Limb (tissue), 2 donors: ENCODE results near the gene GPM6B.

Experiments used
- DNase-seq, 2 donors: peaks; one replicate each; pipeline ENCODE4 v3.0.0-alpha.2; 2016; ENCODE audit errors: extremely low spot score in 2 of 2

Gene GPM6B

DNA sequence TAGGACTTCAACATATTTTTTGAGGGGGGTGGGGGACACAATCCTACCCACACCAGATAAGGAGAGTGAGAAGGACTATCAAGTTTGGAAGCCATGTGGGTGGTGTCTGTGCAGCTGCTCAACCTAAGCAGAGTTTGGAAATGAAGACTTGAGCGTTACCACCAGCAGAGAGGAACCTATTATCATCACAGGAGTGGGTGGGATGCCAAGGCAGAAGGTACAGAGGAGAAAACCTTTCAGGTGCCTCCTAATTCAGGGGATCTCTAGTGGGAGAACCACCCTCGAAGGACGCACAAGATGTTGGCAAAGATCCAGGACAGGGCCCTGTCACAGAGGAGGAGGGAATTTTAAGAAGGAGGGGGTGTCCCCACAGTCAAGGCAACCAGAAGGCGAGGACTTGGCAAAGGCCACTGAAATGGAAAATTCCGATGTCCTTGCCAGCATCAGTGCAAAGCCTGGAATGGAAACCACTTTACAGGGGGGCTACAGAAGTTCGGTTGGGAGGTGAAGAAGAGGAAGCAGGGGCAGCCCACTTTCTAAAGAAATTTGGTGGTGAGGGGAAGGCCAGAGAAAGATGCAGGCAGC, 8.4 kb upstream of the GPM6B start:
- DNase-seq, result peak in 1 of 2 donors; percentile 7

DNA sequence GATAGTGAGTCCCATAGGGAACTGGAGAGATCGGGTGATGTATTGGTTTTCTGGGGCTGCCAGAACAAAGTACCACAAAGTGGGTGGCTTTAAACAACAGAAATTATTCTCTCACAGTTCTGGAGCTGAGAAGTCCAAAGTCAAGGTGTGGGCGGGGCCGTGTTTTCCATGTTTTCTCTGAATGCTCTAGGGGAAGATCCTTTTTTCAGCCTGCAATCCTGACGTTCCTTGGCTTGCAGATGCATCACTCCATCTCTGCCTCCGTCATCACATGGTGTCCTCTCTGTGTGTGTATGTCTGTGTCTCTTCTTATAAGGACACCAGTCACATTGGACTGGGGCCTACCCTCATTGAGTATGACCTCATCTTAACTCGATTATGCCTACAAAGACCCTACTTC, 7.9 kb upstream of the GPM6B start:
- DNase-seq, result no peak

DNA sequence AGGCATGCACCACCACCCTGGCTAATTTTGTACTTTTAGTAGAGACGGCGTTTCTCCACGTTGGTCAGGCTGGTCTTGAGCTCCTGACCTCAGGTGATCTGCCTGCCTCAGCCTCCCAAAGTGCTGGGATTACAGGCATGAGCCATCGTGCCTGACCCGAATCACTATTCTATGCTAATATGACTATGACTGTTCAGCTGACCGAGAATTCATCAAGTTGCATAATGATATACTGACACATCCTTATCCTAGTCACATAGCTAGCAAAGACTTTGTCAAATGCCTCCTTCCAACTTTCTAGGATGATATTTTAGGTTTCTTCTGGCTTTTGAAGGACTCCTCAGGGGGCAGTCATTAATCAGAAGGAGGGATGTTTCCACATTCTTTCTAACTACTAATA, 4.8 kb upstream of the GPM6B start:
- DNase-seq, result no peak

DNA sequence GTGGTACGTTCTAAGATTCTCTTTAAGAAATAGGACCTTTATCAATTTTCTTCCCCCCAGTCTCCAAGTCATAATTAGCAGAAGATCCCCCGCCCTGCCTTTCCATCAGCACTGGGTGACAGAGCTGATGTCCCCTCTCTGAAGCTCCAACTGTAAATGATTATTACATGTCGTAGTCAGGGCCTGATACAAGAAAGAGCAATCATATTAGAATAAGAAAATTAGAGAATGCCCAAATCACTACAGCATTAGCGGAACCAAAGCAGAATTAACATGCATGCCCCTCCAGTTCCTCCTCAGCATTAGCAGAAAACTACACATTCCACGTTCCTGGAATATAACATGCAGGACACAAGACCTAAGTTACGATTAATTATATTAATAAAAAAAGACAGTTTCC, 717 bp downstream of the GPM6B start:
- no peak for DNase-seq

DNA sequence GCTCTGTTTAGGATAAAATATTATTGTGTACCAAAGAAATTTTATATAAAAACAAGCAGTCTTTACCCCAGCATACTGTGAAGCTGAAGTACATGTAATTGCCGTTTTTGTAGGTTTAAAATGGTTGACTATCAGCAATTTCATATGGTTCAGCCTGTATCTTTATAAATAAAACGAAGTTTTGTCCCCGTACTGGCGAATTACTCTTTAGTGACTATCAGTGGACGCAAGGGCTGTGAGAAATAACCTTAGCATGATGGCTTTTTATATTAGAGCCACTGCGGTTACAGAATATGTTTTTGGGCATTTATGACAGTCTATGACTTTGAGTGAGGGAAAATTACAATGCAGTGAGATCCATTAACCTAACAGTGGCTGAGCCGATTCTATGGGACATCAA, 1.2 kb downstream of the GPM6B start:
- no peak for DNase-seq

DNA sequence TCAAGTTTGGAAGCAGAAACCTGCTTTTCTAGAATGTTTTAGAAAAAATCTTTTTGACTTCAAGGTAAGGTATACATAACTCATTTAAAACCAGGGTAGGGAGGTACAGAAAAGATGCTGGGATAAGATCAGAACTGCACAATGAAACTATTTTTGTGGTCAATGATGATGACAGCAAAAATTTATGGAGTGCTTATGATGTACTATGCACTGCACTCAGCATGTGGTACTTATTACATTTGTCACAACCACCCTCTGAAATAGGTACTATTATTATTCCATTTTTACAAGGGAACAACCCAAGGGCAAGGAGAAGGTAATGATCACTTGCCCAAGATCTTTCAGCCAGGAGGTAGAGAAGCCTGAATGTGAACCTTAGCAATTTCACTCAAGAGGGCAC, 8.0 kb downstream of the GPM6B start:
- no peak for DNase-seq

DNA sequence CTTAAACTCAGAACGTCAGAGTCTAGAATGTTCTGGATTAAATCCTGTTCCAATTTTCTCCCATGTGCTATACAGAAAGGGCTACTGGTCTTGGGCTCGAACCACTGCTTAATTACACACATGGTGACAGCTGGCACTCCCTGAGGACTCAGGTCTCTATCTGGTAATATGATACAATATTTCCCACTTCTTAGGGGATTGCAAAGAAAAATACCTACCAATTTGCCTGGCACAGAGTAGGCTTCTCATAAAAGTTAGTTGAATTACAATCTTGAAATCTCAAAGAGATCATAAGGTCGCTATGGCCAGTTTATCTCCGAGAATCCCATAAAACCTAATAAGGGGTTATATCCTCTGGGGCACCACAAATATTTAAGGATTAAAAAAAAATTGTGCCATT, 8.6 kb downstream of the GPM6B start:
- DNase-seq, result no peak

DNA sequence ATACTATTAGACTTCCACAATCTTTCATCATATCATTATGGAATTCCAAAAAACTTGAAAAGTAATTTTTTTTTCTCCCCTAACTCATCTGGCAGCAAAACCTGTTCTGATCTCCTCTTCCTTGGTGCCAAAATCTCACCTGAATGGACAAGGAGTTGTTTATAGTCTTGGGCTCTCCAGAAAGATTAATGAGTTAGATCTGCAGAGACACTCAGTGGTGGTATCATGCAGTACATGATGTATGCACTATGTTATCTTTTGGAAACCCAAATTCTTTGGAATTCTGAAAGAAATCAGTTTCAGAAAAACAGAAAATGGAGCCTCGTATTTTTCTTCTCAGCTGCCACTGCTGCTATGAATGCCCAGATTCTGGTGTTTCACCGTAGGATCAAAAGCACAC, 11.7 kb downstream of the GPM6B start:
- DNase-seq, result no peak

DNA sequence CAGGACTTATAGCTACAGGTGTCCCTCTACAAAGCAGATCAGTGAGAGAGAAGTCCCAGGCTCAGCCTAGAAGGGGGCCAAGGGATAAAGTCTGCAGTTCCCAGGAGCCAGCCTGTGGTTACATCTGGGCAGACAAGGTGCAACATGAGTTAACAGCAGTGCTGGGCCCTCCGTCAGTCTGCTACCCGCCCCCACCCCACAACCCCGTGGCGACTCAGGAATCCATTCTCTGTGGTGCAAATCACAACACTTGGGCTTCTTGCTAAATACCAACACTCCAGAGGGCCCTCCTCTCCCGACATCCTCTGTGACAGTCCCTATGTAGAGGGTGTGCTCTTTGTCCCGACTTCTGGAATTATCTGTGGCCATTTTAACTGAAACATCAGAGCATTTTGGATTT, 13.8 kb downstream of the GPM6B start:
- no peak for DNase-seq

DNA sequence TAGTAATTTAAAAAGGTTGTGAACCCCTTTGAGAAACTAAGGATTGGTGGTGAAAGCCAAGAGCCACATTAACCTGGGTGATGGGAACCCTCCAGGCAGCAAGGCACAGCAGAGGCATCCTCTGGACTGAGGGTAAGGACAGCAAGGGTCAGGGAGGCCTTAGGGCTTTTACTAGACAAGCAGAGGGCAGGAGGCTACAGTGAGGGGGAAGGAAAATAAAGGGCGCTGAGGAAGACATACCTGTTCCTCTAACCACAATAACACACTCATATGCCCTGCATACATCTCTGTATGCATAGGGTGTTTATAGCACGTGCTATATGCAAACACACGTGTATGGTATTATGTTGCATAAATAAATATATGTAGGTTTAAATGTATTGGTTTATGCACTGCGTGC, 18.7 kb downstream of the GPM6B start:
- DNase-seq, result no peak

DNA sequence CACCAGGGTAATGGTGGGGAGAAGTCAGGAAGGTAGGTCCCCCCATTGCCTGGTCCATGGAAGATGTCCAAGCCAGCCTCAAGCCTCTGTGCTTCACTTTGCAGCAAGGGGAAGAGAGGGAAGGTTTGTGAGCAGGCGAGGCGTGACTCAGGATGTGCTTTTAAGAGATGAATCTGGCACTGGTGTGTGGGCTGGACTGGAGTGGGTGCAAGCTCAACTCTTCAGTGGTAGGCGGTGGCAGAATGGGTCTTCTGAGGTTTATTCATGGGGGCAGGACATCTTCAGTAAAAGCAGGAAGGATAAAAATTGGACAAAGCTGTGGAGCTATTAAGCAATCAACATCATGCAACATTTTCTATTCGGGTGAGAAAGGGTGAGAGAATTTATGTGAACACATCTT, 19.4 kb downstream of the GPM6B start:
- DNase-seq, result no peak

DNA sequence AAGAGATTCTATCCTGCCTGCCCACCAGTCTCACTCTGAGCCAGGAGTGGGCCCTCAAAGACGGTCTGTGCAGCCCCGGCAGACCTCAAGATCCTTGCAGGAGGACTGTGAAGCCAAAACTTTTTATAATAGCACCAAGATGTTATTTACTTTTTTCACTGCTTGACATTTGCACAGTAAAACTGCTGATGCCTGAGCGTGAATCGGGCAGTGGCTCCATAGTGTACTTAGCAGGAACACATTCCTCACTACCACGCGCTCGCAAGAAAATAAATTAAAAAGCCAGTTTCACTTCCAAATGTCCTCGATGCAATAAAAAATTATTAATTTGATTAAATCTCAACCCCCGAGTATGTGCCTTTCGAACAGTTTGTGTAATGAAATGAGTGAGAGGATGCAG, 22.5 kb downstream of the GPM6B start:
- DNase-seq, result no peak

DNA sequence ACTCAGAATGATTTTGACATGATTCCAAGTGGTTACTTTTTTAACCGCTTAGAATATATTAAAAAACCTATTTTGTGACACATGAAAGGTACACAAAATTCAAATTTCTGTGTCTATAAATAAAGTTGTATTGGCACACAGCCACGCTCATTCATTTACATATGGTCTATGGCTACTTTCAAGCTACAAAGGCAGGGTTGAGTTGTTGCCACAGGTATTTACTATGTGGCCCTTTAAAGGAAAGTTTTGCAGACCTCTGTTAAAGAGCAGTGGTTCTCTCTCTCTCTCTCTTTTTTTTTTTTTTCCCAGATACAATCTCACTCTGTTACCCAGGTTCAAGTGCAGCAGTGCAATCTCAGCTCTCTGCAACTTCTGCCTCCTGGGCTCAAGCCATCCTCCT, 23.0 kb downstream of the GPM6B start:
- no peak for DNase-seq

DNA sequence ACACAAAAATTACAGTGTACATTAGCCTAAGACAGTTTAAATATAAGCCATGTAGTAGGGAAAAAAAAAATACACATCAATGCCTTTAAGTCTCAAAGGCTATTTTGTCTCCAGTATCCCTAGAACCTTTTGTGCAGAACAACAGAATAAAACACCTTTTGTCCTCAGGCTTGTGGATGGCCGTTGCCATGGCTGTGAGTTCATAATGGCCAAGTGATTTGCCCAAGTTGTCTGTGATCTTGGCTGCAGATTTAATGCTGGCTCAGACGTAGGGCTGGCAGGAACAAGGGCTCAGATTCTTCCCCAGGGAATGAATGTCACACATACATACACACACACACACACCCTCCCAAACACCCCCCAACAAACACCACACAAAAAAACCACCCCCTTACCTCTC, 25.3 kb downstream of the GPM6B start:
- no peak for DNase-seq

DNA sequence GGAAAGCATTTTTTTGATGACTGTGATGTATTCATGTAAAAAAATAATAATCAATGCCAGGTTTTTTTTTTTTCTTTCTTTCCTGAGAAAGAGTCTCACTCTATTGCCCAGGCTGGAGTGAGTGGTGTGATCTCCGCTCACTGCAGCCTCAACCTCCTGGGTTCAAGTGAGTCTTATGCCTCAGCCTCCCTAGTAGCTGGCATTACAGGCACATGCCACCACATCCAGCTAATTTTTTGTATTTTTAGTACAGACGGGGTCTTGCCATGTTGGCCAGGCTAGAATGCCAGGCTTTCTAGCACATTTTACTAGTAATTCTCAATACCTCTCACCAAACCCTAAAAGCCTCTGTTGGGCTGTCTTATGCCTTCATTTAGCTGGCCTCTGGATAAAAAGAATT, 25.7 kb downstream of the GPM6B start:
- DNase-seq, result no peak

DNA sequence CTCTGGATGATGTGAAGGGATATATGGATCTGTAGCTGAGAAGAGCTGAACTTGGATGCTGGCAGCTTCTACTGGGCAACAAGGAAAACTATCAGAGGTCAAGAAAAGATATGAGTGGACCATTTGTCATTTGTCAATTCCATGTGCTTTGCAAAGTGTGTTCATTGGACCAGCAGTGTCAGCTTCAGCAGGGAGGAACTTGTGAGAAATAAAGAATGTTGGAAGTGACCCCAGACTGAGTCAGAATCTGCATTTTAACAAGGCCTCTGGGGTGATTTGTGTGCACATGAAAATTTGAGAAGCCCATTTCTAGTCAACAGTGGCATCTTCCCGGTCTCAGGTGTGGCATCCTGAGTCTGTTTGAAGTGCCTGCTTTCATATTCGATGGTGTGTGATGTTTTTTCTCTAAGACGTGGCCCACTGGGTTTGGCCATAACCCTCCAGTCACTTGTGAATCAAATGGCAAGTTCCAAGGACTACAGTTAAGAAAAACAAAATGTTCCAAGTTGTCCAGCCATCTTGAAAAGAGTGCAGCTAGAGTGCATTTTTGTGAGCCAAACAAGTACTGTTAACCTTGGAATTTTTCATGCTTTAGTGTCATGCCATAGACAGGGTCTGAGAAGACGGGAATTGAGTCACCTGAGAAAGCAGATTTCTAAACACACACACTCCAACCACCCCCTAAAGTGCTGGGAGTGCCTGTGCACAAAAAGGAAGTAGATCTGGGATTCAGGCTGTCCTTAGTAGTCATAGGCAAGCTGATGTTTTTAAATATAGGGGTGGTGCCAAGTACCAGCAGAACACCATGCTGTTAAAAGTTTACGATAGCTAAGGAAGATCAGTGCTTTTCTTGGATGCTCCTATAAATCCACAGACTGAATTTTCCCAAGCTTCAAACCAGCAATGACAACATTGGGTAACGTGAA, 26.4 kb downstream of the GPM6B start:
- DNase-seq, result no peak

DNA sequence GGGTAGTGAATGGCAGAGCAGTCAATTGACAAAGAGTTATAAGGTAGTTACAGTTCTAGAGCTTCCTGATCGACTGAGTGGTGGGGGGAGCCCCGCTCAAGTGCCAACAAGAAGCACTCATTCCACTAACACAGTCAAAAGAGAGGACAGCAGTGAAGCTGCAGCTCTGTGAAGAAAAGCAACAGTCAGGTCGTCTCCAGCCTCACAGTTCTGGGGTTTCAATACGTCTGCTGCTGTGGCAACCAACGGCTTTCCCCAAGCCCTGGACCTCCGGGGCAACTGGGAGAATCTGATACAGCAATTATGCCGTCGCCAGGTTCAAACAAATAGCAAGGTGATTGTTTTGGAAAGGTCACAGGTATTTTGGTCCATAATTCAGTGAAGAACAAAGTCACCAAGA, 30.8 kb downstream of the GPM6B start:
- DNase-seq, result no peak

DNA sequence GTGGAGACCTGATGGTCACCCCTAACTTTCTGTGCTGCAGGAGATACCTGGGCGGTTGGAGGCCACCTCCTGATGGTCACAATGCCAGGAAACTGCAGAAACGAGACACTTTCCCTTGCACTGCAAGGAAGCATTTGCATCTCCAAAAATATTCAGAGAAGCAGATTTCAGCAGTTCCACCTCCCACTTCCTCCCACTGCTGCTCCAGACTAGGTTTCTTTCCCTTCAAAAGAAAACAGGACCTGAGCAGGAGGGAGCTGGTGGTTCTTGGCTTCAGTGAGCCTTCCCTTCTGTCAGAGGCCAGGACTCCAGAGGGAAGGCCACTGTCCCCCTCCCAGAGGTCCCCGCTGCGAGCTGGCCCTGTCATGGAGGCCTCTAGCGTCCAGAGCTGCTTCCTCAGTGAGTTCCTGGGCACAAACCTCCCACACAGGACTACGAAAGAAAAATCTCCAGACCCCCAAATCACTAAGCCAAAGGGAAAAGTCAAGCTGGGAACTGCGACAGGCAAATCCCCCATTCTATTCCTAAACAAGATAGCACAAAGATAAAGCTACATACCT, 35.9 kb downstream of the GPM6B start:
- no peak for DNase-seq

DNA sequence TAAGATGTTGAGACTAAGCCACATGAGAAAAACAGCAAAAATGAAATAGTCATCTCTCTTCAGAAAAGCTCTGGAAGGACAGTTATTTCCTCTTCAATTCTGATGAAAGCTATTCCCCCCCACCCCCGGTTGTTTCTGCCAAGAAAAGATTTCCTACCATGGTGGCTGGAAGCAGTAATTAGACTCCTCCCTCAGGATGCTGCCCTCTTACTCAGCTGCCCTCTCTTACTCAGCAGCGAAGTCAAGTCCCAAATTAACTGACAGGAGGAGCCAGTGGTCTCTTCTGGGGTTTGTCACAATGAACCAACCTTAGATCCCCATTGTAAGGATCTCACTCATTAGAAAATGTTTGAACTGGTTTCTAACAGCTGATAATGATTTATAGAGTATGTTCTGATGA, 38.0 kb downstream of the GPM6B start:
- DNase-seq, result no peak

DNA sequence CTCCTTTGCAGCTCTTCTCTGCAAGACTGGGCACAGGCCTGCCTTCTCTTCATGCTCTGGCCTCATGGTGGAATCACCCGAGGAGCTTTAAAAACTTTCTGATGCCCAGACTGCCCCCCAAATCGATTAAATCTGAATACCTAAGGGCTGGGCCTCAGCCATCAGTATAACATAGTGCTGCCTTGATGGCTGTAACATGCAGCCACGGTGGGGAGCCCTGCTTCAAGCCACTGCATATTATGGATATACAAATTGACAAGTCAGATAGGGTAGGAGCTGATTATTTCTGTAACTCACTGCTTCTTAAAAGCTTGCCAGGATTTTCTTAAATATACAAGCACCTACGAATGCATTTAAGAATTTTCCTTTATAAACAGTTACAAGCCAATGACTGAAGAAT, 40.5 kb downstream of the GPM6B start:
- DNase-seq, result no peak

DNA sequence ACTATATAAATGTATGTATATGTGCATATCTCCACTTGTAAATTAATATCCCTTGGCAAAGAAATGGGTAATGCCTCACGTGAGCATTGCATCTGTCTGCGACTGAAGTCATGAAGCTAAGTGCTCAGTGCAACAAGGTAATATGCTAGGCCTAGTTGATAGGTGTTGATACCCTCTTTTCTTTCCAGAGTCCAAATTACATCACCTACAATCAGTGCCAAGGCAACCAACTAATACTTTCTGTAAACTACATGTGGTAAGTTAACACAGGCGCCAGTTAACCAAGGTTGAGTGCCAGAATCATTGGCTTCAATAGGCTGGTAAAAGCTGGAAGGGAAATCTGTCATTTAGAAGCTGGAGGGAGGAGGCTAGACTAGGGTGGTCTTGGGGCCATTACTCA, 41.1 kb downstream of the GPM6B start:
- DNase-seq, result no peak

DNA sequence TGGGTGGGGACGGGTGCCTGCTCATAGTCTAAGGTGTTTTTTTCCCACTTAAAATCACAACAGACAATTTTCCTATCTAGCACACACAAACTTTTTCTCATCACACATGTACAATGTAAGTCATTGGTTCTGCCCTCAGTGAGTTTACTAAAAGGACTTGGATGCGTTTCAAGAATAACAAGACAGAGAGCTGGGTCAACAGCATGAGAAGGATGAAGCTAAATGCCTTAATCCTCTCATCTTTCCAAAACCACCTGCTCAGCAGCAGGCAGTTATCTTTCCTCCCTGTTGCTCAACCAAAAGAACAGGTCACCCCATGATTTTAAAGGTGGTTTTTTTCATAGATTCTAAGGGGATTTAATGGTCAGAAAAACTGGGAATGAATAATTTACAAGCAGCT, 42.2 kb downstream of the GPM6B start:
- no peak for DNase-seq

DNA sequence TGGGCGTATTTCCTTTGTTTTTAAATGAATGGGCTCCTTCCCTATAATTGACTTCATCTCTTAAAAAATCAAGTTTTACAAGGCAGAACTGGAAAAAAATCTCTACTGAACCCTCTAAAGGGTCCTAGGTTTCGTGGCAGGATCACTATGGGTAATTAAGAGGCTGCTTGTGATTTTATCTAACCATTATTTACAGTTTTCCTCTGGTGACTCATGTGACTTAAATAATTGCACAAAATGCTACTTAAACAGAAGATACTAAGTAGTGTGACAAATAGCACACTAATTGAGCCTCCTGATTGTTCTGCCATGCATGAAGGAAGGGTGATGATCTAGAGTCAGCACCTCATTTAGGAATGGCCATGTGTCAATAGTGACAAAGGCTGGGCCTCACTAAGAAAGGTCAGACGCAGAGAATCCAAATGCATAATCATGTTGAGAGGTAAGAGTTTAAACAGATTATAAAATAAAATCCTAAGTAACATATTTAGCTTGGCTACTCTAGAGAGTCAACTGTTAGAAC, 46.8 kb downstream of the GPM6B start:
- no peak for DNase-seq
